RWPE2 (cell line): Measurements from ENCODE around the gene DSP.

ENCODE experiments used
- ATAC-seq: fragments of 200-7000 bp; cut with Tn5 transposase; 3 replicates; pipeline ENCODE4 v1.9.1; 2021; ENCODE audit warnings: low read depth
- DNase-seq: peaks from one replicate; pipeline ENCODE4 v3.0.0-alpha.2; 2020; ENCODE audit warnings: low spot score
- H3K27ac ChIP-seq: fragments of 450-650 bp; 2 replicates; pipeline ENCODE4 v1.5.1; 2017; ENCODE audit warnings: mild to moderate bottlenecking; ENCODE audit not compliant: poor library complexity, severe bottlenecking
- H3K27me3 ChIP-seq: fragments of 250-450 bp; sonication (Bioruptor Pico); 2 replicates; pipeline ENCODE4 v1.5.1; 2021; ENCODE audit warnings: mild to moderate bottlenecking, moderate library complexity; ENCODE audit not compliant: insufficient read depth, poor library complexity, severe bottlenecking
- H3K36me3 ChIP-seq: fragments of 250-450 bp; sonication (Bioruptor Pico); 2 replicates; pipeline ENCODE4 v1.5.1; 2020; ENCODE audit warnings: low read depth, mild to moderate bottlenecking, moderate library complexity
- H3K4me1 ChIP-seq: fragments of 250-450 bp; sonication (Bioruptor Pico); 2 replicates; pipeline ENCODE4 v1.5.1; 2021; ENCODE audit warnings: mild to moderate bottlenecking, moderate library complexity; ENCODE audit not compliant: insufficient read depth, poor library complexity, severe bottlenecking
- H3K4me3 ChIP-seq: fragments of 250-450 bp; sonication (Bioruptor Pico); 2 replicates; pipeline ENCODE4 v1.5.1; 2021; ENCODE audit warnings: mild to moderate bottlenecking, moderate library complexity; ENCODE audit not compliant: severe bottlenecking
- H3K9me3 ChIP-seq: fragments of 250-450 bp; sonication (Bioruptor Pico); 2 replicates; pipeline ENCODE4 v1.5.1; 2021; ENCODE audit warnings: mild to moderate bottlenecking, moderate library complexity; ENCODE audit not compliant: severe bottlenecking
- CTCF ChIP-seq: fragments of 450-650 bp; IDR thresholded peaks from one replicate; pipeline ENCODE4 v1.5.1; 2017; ENCODE audit warnings: mild to moderate bottlenecking, moderate library complexity; ENCODE audit not compliant: poor library complexity, severe bottlenecking

The DSP gene

GRCh38 chr6:7557652-7558051 lies 16.2 kb downstream of the DSP start:
- Histone ChIP-seq H3K9me3 (no peaks in the 10 kb centered on the region), H3K27me3 (no peaks in the 10 kb centered on the region), H3K36me3 (peaks cover 94% of the 10 kb centered on the region), H3K4me3 (no peak overlapping the region), H3K4me1 (peaks cover 54% of the 10 kb centered on the region), H3K27ac (peak overlapping the region; percentile 65)
- ATAC-seq (no peak), DNase-seq (no peak)
- no peak for TF ChIP-seq CTCF

- peaks cover 42% of the 10 kb centered on the region for H3K4me1 ChIP-seq
- H3K27me3 ChIP-seq = no peaks in the 10 kb centered on the region
- no peak for TF ChIP-seq CTCF
- H3K27ac ChIP-seq = peak overlapping the region; percentile 65
- H3K9me3 ChIP-seq = no peaks in the 10 kb centered on the region
- ATAC-seq (no peak), DNase-seq (no peak)
- no peak overlapping the region for H3K4me3 ChIP-seq
- H3K36me3 ChIP-seq = peaks cover 95% of the 10 kb centered on the region
These were observed 17.3 kb downstream of the DSP start for GRCh38 chr6:7558781-7559180.

GRCh38 chr6:7559196-7559595 lies 17.7 kb downstream of the DSP start:
- no peaks in the 10 kb centered on the region for H3K27me3 ChIP-seq
- no peak overlapping the region for H3K4me3 ChIP-seq
- ATAC-seq (no peak), DNase-seq (no peak)
- H3K9me3 ChIP-seq = no peaks in the 10 kb centered on the region
- H3K4me1 ChIP-seq = peaks cover 38% of the 10 kb centered on the region
- no peak for TF ChIP-seq CTCF
- H3K27ac ChIP-seq = peak overlapping the region; percentile 65
- H3K36me3 ChIP-seq = peaks cover 97% of the 10 kb centered on the region

GRCh38 chr6:7559651-7560385 lies 18.3 kb downstream of the DSP start:
- no peaks in the 10 kb centered on the region for H3K27me3 ChIP-seq
- no peak for DNase-seq
- H3K36me3 ChIP-seq = peaks cover 97% of the 10 kb centered on the region
- ATAC-seq = peak; percentile 39
- no peaks in the 10 kb centered on the region for H3K9me3 ChIP-seq
- TF ChIP-seq CTCF = no peak
- H3K4me1 ChIP-seq = peaks cover 34% of the 10 kb centered on the region
- no peak overlapping the region for H3K4me3 ChIP-seq
- H3K27ac ChIP-seq = peak overlapping the region; percentile 65
